Mesothelial cell of epicardium (in vitro differentiated cells): ENCODE results near the gene LRRFIP1. TPM values are rescaled to one million over a fixed set of nuclear protein-coding genes. Genes with fewer than 3 reads are reported as not detected.
A peak's percentile ranks its signal among the peaks of the same experiment; 100 is the strongest.

Source experiments
- DNase-seq, 2 experiments: peaks; one replicate each; pipeline ENCODE4 v3.0.0; 2021; ENCODE audit warnings: low spot score in 2 of 2; ENCODE audit not compliant: unreplicated experiment in 2 of 2
- H3K27ac Mint-ChIP-seq: 2 replicates; pipeline ENCODE4 v1.8.0; 2021; ENCODE audit warnings: mixed read lengths
- H3K27me3 Mint-ChIP-seq: 2 replicates; pipeline ENCODE4 v1.8.0; 2021; ENCODE audit warnings: low read depth, mixed read lengths
- H3K36me3 Mint-ChIP-seq: 2 replicates; pipeline ENCODE4 v1.8.0; 2021; ENCODE audit warnings: mixed read lengths
- H3K4me1 Mint-ChIP-seq: 2 replicates; pipeline ENCODE4 v1.8.0; 2021; ENCODE audit warnings: mixed read lengths
- H3K4me3 Mint-ChIP-seq: 2 replicates; pipeline ENCODE4 v1.8.0; 2021; ENCODE audit warnings: mild to moderate bottlenecking, moderate library complexity, mixed read lengths
- H3K9me3 Mint-ChIP-seq: 2 replicates; pipeline ENCODE4 v1.8.0; 2021; ENCODE audit warnings: mixed read lengths
- total RNA-seq: library from RNA; stranded (reverse); gene quantifications from 3 replicates; pipeline ENCODE4 v1.2.1, GENCODE V29; 2021
- TF ChIP-seq, protein P1 (sequence below): fragments of 200-600 bp; sonication (generic); IDR thresholded peaks from one replicate; pipeline ENCODE4 v1.5.0; 2021; ENCODE audit warnings: antibody characterized with exemption; ENCODE audit not compliant: unreplicated experiment

LRRFIP1 gene
- total RNA-seq, 1 donor from 2014 or later, result 47.5 TPM

DNA sequence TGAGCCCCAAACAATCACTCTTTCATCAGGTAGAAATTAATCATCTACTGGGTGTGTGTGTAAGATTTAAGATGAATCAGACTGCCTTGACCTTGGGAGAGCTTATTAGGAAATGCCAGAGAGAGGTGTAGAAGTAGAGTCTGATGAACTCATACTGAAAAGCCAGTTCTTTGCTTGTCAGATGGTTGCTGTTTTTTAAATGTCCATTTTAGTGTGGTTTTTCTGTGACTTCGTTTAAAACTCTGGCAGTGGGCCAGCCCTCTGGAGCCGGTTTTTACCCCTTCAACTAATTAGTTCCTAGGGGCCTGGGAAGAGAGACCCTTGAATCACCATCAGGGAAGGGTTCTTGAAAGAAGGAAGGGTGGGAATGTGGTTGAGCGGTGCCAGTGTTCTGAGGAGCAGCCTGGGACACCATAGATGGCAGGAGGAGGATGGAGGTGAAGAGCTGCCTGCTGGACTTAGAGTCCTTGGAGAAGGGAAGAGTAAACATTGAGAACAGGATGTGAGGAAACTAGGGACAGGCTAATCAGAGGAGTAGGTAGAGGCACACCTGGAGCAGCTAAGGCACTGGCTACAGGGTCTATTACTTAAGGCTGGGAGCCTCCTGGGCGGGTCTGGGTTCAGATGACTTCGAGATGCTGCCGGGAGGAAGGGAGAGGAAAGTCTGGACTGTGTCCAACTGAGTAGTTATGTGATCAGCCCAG lies 66.1 kb downstream of the LRRFIP1 start:
- peak overlapping the region; percentile 67 for H3K4me3 Mint-ChIP-seq
- peaks cover 24% of the 10 kb centered on the region for H3K27me3 Mint-ChIP-seq
- H3K4me1 Mint-ChIP-seq, result peaks cover 49% of the 10 kb centered on the region
- H3K9me3 Mint-ChIP-seq, result no peaks in the 10 kb centered on the region
- no peak for DNase-seq
- TF ChIP-seq, protein P1, sequence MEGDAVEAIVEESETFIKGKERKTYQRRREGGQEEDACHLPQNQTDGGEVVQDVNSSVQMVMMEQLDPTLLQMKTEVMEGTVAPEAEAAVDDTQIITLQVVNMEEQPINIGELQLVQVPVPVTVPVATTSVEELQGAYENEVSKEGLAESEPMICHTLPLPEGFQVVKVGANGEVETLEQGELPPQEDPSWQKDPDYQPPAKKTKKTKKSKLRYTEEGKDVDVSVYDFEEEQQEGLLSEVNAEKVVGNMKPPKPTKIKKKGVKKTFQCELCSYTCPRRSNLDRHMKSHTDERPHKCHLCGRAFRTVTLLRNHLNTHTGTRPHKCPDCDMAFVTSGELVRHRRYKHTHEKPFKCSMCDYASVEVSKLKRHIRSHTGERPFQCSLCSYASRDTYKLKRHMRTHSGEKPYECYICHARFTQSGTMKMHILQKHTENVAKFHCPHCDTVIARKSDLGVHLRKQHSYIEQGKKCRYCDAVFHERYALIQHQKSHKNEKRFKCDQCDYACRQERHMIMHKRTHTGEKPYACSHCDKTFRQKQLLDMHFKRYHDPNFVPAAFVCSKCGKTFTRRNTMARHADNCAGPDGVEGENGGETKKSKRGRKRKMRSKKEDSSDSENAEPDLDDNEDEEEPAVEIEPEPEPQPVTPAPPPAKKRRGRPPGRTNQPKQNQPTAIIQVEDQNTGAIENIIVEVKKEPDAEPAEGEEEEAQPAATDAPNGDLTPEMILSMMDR, result no peak
- no peaks in the 10 kb centered on the region for H3K36me3 Mint-ChIP-seq
- H3K27ac Mint-ChIP-seq, result peak overlapping the region; percentile 18

DNA sequence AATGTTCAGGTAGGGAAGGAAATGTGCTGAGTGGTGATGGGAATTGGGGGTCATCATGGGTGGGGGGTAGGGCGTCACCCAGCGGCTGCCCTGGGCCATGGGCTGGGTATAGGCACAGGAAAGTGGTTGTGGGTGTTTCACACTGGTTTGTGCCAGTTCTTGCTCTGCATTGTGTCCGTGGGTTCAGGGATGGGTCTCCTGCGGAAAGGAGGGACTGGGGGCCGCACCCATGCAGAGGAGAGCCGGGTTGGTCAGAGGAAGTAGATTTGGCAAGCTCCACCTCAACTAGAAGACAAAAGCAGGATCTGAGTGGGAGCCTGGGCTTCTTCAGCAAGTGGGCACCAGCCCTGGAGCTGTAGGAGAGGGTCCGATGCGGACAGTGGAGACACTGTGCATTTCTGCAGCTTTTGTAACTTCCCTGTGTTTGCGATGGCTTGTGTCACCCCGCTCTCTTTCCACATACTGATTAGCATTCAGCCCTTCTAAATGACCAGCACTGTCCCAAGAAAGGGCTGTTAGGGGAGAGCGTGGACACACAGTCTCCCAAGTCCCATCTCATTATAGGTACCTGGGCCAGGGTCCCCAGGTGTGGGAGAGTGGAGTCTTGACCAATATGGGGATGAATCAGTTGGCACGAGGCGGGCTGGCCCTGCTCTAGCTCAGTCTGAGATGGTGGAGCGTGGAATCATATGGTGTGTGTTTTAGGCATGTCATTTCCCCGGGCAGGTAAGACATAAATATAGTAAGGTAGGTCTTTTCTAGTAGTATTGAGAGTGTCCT lies 67.2 kb downstream of the LRRFIP1 start:
- H3K27me3 Mint-ChIP-seq, result peaks cover 24% of the 10 kb centered on the region
- no peak overlapping the region for H3K4me3 Mint-ChIP-seq
- TF ChIP-seq, protein P1, result no peak
- H3K4me1 Mint-ChIP-seq, result peaks cover 56% of the 10 kb centered on the region
- no peak overlapping the region for H3K27ac Mint-ChIP-seq
- no peaks in the 10 kb centered on the region for H3K36me3 Mint-ChIP-seq
- no peak for DNase-seq
- no peaks in the 10 kb centered on the region for H3K9me3 Mint-ChIP-seq

DNA sequence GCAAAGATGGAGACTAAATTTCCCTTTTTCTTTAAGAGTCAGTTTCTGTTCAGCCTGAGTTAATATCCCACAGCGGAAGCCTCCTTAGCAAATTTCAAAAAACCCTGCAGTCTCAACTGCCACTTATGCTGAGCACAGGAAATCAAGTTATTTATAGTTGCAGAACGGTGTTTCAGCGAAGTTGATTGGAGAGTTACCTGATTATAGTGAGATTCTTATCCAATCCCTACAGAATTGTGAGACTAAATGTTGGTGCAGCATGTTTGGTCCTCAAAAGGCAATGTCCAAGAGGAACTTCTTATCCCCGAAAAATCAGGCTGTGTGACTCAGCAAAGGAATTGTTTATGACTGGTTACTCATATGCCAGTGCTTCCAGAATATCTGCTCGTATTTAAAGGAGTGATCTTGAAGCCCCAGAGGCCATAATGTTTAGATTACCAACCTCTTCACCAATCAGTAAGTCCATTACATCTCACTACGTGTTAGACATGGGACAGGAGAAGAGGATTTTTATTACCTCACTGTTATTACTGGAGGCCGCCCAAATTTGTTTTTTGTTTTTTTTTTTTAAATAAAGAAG lies 67.9 kb downstream of the LRRFIP1 start:
- Mint-ChIP-seq H3K9me3 (no peaks in the 10 kb centered on the region), H3K27ac (no peak overlapping the region), H3K4me3 (no peak overlapping the region), H3K27me3 (peaks cover 20% of the 10 kb centered on the region), H3K4me1 (peaks cover 62% of the 10 kb centered on the region), H3K36me3 (no peaks in the 10 kb centered on the region)
- no peak for DNase-seq
- TF ChIP-seq, protein P1, result no peak

DNA sequence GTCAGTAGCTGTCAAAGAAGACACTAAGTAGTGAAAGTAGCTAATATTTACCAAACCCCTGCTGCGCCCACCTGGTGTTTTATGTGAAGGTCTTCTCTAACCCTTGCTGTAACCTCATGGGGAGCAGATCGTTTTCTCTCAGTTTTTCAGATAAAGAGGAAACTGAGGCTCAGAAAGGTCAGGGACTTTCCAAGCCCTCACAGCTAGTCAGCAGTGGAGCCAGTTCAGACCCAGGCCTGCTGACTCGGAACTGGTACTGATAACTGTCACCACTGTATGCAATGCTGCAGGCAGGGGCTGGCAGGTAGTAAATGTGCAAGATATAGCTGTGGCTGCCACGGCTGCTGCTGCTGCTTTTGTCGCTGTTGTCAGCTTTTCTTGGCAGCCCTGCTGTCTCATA lies 69.1 kb downstream of the LRRFIP1 start:
- Mint-ChIP-seq H3K27me3 (peaks cover 15% of the 10 kb centered on the region), H3K4me1 (peaks cover 70% of the 10 kb centered on the region), H3K27ac (no peak overlapping the region), H3K9me3 (no peaks in the 10 kb centered on the region), H3K4me3 (no peak overlapping the region), H3K36me3 (no peaks in the 10 kb centered on the region)
- TF ChIP-seq, protein P1, result no peak
- no peak for DNase-seq

DNA sequence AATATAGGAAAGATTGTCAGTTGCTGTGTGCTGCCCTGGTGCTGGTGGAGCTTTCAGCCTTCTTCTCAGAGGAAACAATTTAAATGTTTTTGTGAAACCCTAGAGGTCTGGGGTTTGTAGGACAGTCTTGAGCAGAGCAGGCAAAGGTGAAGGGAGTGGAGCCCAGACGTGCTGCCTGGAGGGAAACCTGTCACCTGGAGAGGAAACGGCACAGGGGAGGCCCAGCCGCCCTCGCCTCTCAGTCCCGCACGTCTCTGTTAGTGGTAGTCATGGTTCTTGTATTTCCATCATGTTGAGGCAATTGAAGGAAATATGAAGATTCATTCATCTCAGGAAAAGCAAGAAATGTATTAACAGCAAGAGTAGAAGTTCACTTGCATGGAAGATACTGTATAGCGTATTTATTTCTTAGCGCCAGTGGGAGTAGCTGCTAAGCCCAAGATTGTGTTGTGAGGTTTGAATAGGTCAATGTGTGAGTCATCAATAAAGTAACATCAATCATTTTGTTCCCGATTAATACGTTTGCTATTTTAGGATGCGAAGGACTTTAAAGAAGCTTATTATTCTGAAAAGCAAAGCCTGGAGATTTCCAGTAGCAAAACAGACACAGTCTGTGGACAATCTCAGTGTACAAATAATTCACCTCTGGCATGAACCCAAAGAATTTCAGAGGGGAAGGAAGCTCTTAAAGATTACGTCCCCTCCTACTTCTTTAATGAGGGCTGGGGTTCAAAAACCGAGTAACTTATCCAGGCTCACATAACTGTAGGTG lies 70.4 kb downstream of the LRRFIP1 start:
- H3K4me3 Mint-ChIP-seq, result no peak overlapping the region
- no peak for DNase-seq
- H3K27me3 Mint-ChIP-seq, result peaks cover 15% of the 10 kb centered on the region
- no peaks in the 10 kb centered on the region for H3K9me3 Mint-ChIP-seq
- no peaks in the 10 kb centered on the region for H3K36me3 Mint-ChIP-seq
- H3K27ac Mint-ChIP-seq, result peak overlapping the region; percentile 75
- H3K4me1 Mint-ChIP-seq, result peaks cover 83% of the 10 kb centered on the region
- TF ChIP-seq, protein P1, result no peak
